ENCODE measurements around the gene SDHC.
A peak's percentile ranks its signal among the peaks of the same experiment; 100 is the strongest.
"Not testable (repeated sequence)": the region's sequence is repeated elsewhere in the genome, so short reads cannot be mapped to it uniquely, and the experiment has no call there.

The SDHC gene

GRCh38 chr1:161388639-161389038 is 74.5 kb downstream of the SDHC start:
- DNase-seq = no peak

DNA sequence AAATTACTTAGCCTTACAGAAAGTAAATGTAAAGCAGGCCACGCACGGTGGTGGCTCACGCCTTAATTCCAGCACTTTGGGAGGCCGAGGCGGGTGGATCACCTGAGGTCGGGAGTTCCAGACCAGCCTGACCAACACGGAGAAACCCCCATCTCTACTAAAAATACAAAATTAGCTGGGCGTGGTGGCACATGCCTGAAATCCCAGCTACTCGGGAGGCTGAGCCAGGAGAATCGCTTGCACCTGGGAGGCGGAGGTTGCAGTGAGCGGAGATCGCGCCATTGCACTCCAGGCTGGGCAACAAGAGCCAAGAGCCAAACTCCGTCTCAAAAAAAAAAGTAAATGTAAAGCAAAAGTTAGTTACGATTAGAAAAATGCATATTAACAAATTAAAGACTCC is 75.0 kb downstream of the SDHC start:
- not testable (repeated sequence) for DNase-seq

DNA sequence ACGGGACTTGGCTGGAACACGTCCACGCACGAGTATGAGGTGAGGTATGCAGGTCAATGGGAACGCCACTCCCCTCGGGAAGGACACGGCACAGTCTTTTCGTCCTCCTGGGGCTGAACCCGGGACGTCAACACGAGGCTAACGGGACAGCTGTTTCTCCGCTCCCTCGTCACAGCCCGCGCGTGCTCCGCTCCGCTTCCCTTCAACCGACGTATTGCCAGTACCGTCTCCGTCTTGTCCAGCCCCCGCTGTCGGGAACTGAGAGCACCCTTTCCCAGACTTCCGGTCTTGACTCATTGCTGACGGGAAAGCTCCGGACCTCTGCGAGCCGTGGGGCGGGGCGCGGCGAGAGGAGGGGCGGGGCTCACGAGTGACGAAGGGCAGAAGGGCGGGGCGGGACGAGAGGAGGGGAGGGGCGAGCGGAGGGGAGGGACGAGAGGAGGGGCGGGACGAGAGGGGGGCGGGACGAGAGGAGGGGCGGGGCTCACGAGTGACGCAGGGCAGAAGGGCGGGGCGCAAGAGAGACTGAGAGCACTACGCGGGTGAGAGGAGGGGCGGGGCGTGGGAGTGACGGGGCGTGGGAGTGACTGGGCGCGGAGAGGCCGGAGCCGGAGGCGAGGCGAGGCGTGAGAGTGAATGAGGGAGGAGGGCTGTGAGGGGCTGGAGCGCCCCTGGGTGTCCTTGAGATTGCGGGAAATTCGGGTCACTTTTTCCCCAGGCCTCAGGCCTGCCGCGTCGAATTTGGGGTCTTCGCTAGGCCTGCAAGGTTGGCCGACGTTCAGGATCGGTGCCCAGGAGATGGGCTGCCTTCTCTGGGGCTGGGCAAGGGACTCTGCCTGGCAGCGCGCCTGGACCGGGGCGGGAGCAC is 75.7 kb downstream of the SDHC start:
- DNase-seq = peak; percentile 89

DNA sequence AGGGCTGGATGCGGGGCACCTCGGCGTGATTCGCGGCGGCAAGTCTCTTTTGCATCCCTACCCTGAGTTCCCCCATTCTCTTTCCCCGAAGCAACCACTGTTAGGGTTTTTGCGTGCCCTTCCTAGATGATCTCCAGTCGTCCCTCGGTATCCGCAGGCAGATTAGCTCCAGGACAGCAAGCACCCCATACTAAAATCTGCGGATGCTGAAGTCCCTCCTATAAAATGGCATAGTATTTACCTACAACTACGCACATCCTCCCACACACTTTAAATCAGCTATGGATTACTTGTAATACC is 76.3 kb downstream of the SDHC start:
- no peak for DNase-seq

- DNase-seq = not testable (repeated sequence)
Measured at GRCh38 chr1:161391136-161391535, 77.0 kb downstream of the SDHC start.

- no peak for DNase-seq
Measured at GRCh38 chr1:161391611-161392010, 77.4 kb downstream of the SDHC start.

- DNase-seq = no peak
Measured at GRCh38 chr1:161393151-161393550, 79.0 kb downstream of the SDHC start.

GRCh38 chr1:161397038-161397437 is 82.9 kb downstream of the SDHC start:
- DNase-seq = not testable (repeated sequence)

- DNase-seq = no peak
Measured at GRCh38 chr1:161398900-161399256, 84.7 kb downstream of the SDHC start.

- peak; percentile 76 for DNase-seq
Measured at GRCh38 chr1:161399257-161399998, 85.2 kb downstream of the SDHC start.

DNA sequence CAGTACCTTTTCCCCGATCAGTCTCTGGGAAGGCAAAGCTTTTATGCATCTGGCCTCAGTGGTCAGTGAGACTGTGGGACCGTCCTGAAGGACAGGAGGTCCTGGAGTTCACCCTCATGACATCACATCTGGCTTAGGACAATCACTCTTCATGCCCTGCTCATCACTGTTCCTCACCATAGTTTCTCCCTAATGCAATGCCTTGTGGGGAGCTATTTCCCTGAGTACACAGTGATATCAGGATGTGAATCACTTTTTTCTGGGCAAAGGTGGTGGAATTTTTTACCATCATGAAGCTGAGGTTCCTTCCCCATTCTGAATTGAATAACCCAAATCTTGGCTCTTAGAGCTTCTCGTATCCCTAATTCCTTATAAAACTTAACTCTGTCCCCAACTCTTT is 88.3 kb downstream of the SDHC start:
- no peak for DNase-seq

- no peak for DNase-seq
Measured at GRCh38 chr1:161404051-161404597, 89.9 kb downstream of the SDHC start.

DNA sequence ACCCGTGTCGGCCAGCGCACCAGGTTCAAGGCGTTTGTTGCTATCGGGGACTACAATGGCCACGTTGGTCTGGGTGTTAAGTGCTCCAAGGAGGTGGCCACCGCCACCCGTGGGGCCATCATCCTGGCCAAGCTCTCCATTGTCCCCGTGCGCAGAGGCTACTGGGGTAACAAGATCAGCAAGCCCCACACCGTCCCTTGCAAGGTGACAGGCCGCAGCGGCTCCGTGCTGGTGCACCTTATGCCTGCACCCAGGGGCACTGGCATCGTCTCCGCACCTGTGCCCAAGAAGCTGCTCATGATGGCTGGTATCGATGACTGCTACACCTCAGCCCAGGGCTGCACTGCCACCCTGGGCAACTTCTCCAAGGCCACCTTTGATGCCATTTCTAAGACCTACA is 92.4 kb downstream of the SDHC start:
- DNase-seq = not testable (repeated sequence)

DNA sequence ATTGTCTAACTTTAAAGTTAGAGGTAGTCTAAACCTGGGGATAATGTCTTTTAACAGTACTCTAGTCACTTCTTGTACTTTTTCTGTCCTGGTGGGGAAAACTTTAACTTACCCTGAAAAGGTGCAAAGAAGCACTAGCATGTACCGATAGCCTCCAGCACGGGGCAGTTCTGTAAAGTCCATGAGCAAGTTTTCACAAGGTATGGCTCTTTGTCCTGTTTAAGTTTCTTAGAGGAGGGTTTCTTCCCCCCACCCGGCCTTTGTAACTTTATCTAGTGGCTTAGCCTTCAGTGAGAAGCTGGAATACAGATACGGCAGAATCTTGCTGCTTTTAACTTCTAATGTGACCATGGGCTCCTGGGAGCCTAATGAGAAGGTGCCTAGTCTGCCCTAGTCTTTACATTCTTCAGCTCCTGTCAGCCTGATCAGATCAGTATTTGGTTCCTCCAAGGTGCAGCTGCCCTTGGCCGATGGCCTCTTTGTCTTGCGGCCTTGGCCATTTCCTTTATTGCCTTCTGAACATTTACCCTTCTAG is 93.3 kb downstream of the SDHC start:
- DNase-seq = no peak

DNA sequence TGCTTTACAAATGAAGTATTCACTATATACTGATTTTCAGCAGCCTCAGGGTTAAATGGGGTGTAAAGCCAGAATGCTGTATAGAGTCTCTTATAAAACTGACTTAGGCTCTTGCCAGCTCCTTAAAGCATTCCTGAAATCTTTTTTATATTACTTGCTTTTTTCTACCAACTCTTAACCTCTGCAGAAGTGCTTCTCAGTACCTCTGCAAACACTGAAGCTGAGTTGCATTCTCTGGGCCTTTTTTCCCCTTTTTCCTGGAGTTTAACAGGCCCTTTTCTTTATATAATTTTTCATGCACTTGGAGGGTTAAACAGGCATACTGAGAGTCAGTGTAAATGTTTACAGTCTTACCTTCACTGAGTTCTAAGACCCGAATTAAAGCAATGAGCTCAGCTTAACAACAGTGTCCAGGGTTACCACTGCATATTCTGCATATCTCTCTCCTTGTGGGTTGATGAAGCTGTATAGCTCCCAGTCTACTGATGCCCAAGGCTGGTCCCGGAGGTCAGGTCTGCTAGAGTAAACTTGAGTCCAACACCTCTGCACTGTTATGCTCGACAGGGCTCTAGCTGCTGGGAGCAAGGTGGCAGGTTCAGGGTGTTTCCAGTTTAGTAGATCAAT is 94.4 kb downstream of the SDHC start:
- no peak for DNase-seq

DNA sequence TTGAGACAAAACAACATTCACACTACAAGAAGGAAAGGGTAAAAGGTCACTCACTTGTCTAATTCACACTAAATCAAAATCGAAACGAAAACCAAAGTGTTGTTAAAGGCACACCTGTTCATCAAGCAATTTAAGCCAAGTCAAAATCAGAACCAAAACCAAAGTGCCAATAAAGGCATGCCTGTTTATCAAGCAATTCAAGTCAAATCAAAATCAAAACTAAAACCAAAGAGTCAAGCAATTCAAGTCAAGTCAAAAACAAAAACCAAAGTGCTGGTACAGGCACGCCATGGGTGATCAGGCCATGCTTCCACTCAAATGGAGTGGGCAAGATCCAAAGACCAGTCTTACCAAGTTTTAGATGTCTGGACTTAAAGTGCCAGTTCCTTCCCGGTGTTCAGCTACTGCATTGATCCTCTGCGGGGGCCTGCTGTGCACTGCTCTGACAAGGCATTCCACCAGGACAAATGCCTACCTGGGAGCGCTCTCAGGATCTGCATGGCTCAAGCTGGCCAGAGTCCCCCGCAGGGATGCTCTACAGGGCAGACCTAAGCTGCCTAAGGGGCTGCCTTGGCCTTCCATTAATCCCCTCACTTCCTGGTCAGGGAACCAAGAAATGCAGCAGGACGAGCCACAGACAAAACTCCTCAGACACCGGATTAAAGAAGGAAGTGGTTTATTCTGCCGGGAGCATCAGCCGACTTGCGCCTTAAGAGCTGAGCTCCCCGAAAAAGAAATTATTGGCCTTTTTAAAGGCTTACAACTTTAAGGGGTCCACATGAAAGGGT is 95.9 kb downstream of the SDHC start:
- not testable (repeated sequence) for DNase-seq

- DNase-seq = not testable (repeated sequence)
Measured at GRCh38 chr1:161410636-161410970, 96.4 kb downstream of the SDHC start.

All from NCI-H510A (cell line).